Liver (tissue), 9 donors: ENCODE results near the gene PIN1. TPM values are rescaled to one million over a fixed set of nuclear protein-coding genes. Genes with fewer than 3 reads are reported as not detected.

Experiments used
- DNase-seq: peaks from one replicate; pipeline ENCODE4 v3.0.0-alpha.2; 2017; ENCODE audit warnings: low spot score
- H3K27ac ChIP-seq, 2 donors: one replicate each; pipeline ENCODE4 v1.7.0; 2013; ENCODE audit warnings: inconsistent platforms in 2 of 2, low read length in 2 of 2, control low read depth in 1 of 2, low read depth in 1 of 2, mild to moderate bottlenecking in 1 of 2
- H3K27me3 ChIP-seq, 4 donors: one replicate each; pipeline versions ENCODE4 v1.6.1 to v1.7.0; 2013; ENCODE audit warnings: low read length in 3 of 4, inconsistent platforms in 1 of 4, mild to moderate bottlenecking in 1 of 4, moderate library complexity in 1 of 4; ENCODE audit not compliant: control insufficient read depth in 4 of 4, insufficient read depth in 4 of 4
- H3K36me3 ChIP-seq, 4 donors: one replicate each; pipeline versions ENCODE4 v1.6.1 to v1.7.0; 2013; ENCODE audit warnings: low read length in 3 of 4, mild to moderate bottlenecking in 3 of 4, low read depth in 1 of 4, moderate library complexity in 1 of 4; ENCODE audit not compliant: control insufficient read depth in 4 of 4, insufficient read depth in 3 of 4
- H3K4me1 ChIP-seq, 4 donors: one replicate each; pipeline versions ENCODE4 v1.6.1 to v1.7.0; 2013; ENCODE audit warnings: low read length in 3 of 4, mild to moderate bottlenecking in 3 of 4, moderate library complexity in 1 of 4; ENCODE audit not compliant: control insufficient read depth in 4 of 4, insufficient read depth in 4 of 4
- H3K4me3 ChIP-seq, 3 donors: one replicate each; pipeline versions ENCODE4 v1.6.1 to v1.7.0; 2013; ENCODE audit warnings: low read length in 3 of 3, control low read depth in 1 of 3, low read depth in 1 of 3, mild to moderate bottlenecking in 1 of 3
- H3K9ac ChIP-seq, 2 donors: one replicate each; pipeline ENCODE4 v1.7.0; 2013; ENCODE audit warnings: low read length in 2 of 2, mild to moderate bottlenecking in 2 of 2, moderate library complexity in 2 of 2, control low read depth in 1 of 2, low read depth in 1 of 2
- H3K9me3 ChIP-seq, 4 donors: one replicate each; pipeline versions ENCODE4 v1.6.1 to v1.7.0; 2013; ENCODE audit warnings: low read length in 3 of 4; ENCODE audit not compliant: control insufficient read depth in 4 of 4
- EGR1 ChIP-seq, 2 donors: IDR thresholded peaks; 2 replicates each; pipeline ENCODE4 v1.6.1; 2016 to 2018; ENCODE audit warnings: antibody characterized with exemption in 2 of 2, low read depth in 2 of 2
- FOXA2 ChIP-seq: IDR thresholded peaks from 2 replicates; pipeline ENCODE4 v1.6.1; 2016; ENCODE audit warnings: antibody characterized with exemption
- GABPA ChIP-seq, 2 donors: IDR thresholded peaks in 1 of 2; conservative IDR thresholded peaks in 1 of 2; 2 replicates each; pipeline ENCODE4 v1.6.1; 2016; ENCODE audit warnings: antibody characterized with exemption in 2 of 2, mild to moderate bottlenecking in 1 of 2, moderate library complexity in 1 of 2
- HNF4A ChIP-seq, 2 donors: conservative IDR thresholded peaks; 2 replicates each; pipeline ENCODE4 v1.6.1; 2016; ENCODE audit warnings: antibody characterized with exemption in 2 of 2, mild to moderate bottlenecking in 2 of 2
- HNF4G ChIP-seq: IDR thresholded peaks from 2 replicates; pipeline ENCODE4 v1.6.1; 2016; ENCODE audit warnings: antibody characterized with exemption
- JUND ChIP-seq, 2 donors: IDR thresholded peaks; 2 replicates each; pipeline ENCODE4 v1.6.1; 2016; ENCODE audit warnings: antibody characterized with exemption in 2 of 2
- NR2F2 ChIP-seq: IDR thresholded peaks from 2 replicates; pipeline ENCODE4 v1.6.1; 2016; ENCODE audit warnings: antibody characterized with exemption
- RAD21 ChIP-seq, 2 donors: IDR thresholded peaks; 2 replicates each; pipeline ENCODE4 v1.6.1; 2016; ENCODE audit warnings: antibody characterized with exemption in 2 of 2, mild to moderate bottlenecking in 2 of 2
- RXRA ChIP-seq, 2 donors: IDR thresholded peaks; 2 replicates each; pipeline ENCODE4 v1.6.1; 2017 to 2018; ENCODE audit warnings: antibody characterized with exemption in 2 of 2, mild to moderate bottlenecking in 1 of 2
- SP1 ChIP-seq: IDR thresholded peaks from 2 replicates; pipeline ENCODE4 v1.6.1; 2018; ENCODE audit warnings: antibody characterized with exemption, mild to moderate bottlenecking
- TAF1 ChIP-seq: conservative IDR thresholded peaks from 2 replicates; pipeline ENCODE4 v1.6.1; 2016; ENCODE audit warnings: antibody characterized with exemption, mild to moderate bottlenecking
- WGBS: extraction: QIAGEN DNeasy Blood & Tissue Kit; methylation state at CpG from one replicate; pipeline ENCODE4 v1.1.7; 2013; 5-methylcytosine and 5-hydroxymethylcytosine counted together
- polyA plus RNA-seq, 2 donors: library from polyadenylated mRNA; stranded (reverse) in 1 of 2; unstranded in 1 of 2; fragments of 200-250 nt in 1 of 2; fragments of >200 nt in 1 of 2; fragmentation: Nextera tagmentation in 1 of 2; extraction: Ambion mirVana in 1 of 2; gene quantifications; one replicate each; pipeline versions ENCODE4 v1.2.1 to v1.2.3, GENCODE V29; 2013 to 2015
- total RNA-seq, 2 donors: library from RNA; depleted of rRNA; stranded (reverse); fragments of >200 nt; gene quantifications; one replicate each; pipeline ENCODE4 v1.2.3, GENCODE V29; 2014
- TF ChIP-seq, protein P1 (sequence below): IDR thresholded peaks from 2 replicates; pipeline ENCODE4 v1.6.1; 2016; ENCODE audit warnings: antibody characterized with exemption
- TF ChIP-seq, protein P2 (sequence below): IDR thresholded peaks from 2 replicates; pipeline ENCODE4 v1.6.1; 2016; ENCODE audit warnings: antibody characterized with exemption, mild to moderate bottlenecking
- TF ChIP-seq, protein P3 (sequence below): IDR thresholded peaks from 2 replicates; pipeline ENCODE4 v1.6.1; 2016; ENCODE audit warnings: antibody characterized with exemption
- TF ChIP-seq, protein P4 (sequence below): IDR thresholded peaks from 2 replicates; pipeline ENCODE4 v1.6.1; 2016; ENCODE audit warnings: antibody characterized with exemption
- donor health status: healthy.
- donor health status: healthy.
- donor health status: healthy.
- donor health status: healthy.
- donor health status: healthy.

The PIN1 gene
- total and polyA plus RNA-seq, 4 donors: 34.4 to 51.3 (median 39.9) TPM

DNA sequence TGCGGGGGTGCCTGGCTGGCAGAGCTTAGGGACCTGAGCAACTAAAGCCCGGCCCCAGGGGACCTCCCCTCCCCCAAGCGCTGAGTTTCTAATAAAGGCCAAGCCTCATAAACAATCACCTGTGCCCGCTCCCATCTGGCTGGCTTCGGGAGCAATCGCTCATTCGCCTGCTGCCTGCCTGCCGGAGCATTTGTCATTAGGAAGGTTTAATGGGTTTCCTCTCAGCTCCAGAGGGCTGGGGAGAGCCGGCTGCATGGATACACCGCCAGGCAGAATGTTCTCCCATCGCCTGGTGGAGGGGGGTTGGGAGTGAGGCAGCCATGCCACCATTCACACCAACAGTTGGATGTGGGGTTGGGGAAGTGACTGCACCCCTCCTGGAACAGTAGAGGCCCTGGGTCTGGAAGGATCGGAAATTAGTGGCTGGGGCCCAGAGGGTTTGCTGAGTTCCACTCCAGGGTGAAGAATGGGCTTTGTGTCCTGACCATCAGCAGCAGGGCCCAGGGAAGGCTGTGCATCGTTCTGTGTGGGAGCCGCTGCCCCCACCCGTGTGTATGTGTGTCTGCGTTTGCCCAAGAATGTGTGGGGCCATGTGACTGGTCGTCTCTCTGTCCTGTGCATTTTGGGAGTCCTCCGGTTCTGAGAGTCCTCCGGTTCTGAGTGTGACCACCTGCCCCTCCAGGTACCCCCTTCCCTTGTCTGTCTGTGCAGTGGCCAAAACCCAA, 15.3 kb downstream of the PIN1 start:
- H3K36me3 ChIP-seq: peaks cover 0 to 10% (median 4%) of the 10 kb centered on the region in 4 donors
- peaks cover 0 to 7% (median 3%) of the 10 kb centered on the region in 4 donors for H3K4me1 ChIP-seq
- no peak overlapping the region for H3K4me3 ChIP-seq
- no peak overlapping the region for H3K9ac ChIP-seq
- TF ChIP-seq TAF1 (no peak), RXRA (IDR thresholded peaks at IDR 0.05) (no peak), RAD21 (IDR thresholded peaks at IDR 0.05) (no peak)
- TF ChIP-seq, protein P1, sequence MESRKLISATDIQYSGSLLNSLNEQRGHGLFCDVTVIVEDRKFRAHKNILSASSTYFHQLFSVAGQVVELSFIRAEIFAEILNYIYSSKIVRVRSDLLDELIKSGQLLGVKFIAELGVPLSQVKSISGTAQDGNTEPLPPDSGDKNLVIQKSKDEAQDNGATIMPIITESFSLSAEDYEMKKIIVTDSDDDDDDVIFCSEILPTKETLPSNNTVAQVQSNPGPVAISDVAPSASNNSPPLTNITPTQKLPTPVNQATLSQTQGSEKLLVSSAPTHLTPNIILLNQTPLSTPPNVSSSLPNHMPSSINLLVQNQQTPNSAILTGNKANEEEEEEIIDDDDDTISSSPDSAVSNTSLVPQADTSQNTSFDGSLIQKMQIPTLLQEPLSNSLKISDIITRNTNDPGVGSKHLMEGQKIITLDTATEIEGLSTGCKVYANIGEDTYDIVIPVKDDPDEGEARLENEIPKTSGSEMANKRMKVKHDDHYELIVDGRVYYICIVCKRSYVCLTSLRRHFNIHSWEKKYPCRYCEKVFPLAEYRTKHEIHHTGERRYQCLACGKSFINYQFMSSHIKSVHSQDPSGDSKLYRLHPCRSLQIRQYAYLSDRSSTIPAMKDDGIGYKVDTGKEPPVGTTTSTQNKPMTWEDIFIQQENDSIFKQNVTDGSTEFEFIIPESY: no peak
- TF ChIP-seq, protein P2, sequence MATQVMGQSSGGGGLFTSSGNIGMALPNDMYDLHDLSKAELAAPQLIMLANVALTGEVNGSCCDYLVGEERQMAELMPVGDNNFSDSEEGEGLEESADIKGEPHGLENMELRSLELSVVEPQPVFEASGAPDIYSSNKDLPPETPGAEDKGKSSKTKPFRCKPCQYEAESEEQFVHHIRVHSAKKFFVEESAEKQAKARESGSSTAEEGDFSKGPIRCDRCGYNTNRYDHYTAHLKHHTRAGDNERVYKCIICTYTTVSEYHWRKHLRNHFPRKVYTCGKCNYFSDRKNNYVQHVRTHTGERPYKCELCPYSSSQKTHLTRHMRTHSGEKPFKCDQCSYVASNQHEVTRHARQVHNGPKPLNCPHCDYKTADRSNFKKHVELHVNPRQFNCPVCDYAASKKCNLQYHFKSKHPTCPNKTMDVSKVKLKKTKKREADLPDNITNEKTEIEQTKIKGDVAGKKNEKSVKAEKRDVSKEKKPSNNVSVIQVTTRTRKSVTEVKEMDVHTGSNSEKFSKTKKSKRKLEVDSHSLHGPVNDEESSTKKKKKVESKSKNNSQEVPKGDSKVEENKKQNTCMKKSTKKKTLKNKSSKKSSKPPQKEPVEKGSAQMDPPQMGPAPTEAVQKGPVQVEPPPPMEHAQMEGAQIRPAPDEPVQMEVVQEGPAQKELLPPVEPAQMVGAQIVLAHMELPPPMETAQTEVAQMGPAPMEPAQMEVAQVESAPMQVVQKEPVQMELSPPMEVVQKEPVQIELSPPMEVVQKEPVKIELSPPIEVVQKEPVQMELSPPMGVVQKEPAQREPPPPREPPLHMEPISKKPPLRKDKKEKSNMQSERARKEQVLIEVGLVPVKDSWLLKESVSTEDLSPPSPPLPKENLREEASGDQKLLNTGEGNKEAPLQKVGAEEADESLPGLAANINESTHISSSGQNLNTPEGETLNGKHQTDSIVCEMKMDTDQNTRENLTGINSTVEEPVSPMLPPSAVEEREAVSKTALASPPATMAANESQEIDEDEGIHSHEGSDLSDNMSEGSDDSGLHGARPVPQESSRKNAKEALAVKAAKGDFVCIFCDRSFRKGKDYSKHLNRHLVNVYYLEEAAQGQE: no peak
- TF ChIP-seq, protein P3, sequence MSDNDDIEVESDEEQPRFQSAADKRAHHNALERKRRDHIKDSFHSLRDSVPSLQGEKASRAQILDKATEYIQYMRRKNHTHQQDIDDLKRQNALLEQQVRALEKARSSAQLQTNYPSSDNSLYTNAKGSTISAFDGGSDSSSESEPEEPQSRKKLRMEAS: no peak
- no peaks in the 10 kb centered on the region for H3K27me3 ChIP-seq
- DNase-seq: no peak
- WGBS: 88% methylated on average over 19 of the region's 19 CpGs
- H3K9me3 ChIP-seq: no peaks in the 10 kb centered on the region
- H3K27ac ChIP-seq: no peak overlapping the region

DNA sequence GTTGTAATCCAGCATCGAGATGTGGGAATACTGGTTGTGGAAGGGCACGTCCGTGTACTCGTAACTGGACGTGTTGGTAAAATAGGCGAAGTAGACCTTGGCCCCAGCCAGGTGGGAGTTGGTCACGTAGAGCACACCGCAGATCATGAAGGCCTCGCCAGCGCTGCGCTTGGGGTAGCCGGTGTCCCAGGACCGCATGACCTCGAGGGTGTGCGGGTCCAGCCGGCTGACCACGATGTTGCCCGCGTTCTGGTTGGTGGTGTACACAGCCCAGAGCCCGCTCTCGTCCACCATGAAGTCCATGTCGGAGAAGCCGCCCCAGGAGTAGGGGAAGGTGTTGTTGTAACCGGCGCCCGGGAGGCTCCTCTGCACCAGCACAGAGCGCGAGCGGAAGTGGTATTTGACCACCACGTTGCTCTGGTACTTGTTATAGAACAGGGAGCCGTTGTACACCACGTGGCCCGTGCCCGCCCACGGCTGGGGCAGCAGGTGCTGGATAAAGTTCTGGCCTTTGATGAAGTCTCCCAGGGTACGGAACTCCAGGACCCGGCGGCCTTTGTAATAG, 19.2 kb downstream of the PIN1 start:
- DNase-seq: no peak
- 97% methylated on average over 38 of the region's 38 CpGs for WGBS
- TF ChIP-seq HNF4A (conservative IDR thresholded peaks at IDR 0.05) (no peak), RXRA (IDR thresholded peaks at IDR 0.05) (no peak), NR2F2 (no peak), FOXA2 (no peak), HNF4G (no peak), GABPA (IDR thresholded peaks at IDR 0.05 in 1 of 2, conservative IDR thresholded peaks at IDR 0.05 in 1 of 2) (no peak), EGR1 (IDR thresholded peaks at IDR 0.05; ENCODE audit: low read depth in 2 of 2) (no peak), RAD21 (IDR thresholded peaks at IDR 0.05) (no peak), SP1 (no peak), JUND (IDR thresholded peaks at IDR 0.05) (no peak)
- TF ChIP-seq, protein P3: no peak
- TF ChIP-seq, protein P4, sequence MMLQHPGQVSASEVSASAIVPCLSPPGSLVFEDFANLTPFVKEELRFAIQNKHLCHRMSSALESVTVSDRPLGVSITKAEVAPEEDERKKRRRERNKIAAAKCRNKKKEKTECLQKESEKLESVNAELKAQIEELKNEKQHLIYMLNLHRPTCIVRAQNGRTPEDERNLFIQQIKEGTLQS: no peak

More for the DNA sequence above, 19.2 kb downstream of the PIN1 start:
- Histone ChIP-seq H3K4me1 (peaks cover 0 to 7% (median 3%) of the 10 kb centered on the region in 4 donors), H3K27ac (no peak overlapping the region), H3K9ac (no peak overlapping the region), H3K36me3 (peaks cover 0 to 3% (median 1%) of the 10 kb centered on the region in 4 donors), H3K9me3 (no peaks in the 10 kb centered on the region), H3K4me3 (no peak overlapping the region), H3K27me3 (no peaks in the 10 kb centered on the region)
